SK-N-SH (cell line): ENCODE results near the gene HAT1.

ENCODE experiments used
- EP300 ChIP-seq, 2 experiments: IDR thresholded peaks; 2 replicates each; pipeline versions ENCODE4 v1.4.0 to v1.6.1; 2012; ENCODE audit warnings: borderline replicate concordance in 1 of 2, low read depth in 1 of 2, low read length in 1 of 2
- EZH2phosphoT487 ChIP-seq: fragments of 200-600 bp; sonication (generic); IDR thresholded peaks from 2 replicates; pipeline ENCODE4 v1.6.1; 2017; ENCODE audit warnings: low read depth, mixed run types, mild to moderate bottlenecking, antibody characterized with exemption, moderate library complexity, borderline replicate concordance
- GATA2 ChIP-seq: sonication (generic); formaldehyde crosslinking; IDR thresholded peaks from 2 replicates; pipeline ENCODE4 v1.5.0; 2020; ENCODE audit warnings: mild to moderate bottlenecking, missing genetic modification reagents
- IRF3 ChIP-seq: fragments of 150-350 bp; IDR thresholded peaks from 2 replicates; pipeline ENCODE4 v1.6.1; 2016; ENCODE audit warnings: mild to moderate bottlenecking, low read depth, low read length
- POLR2AphosphoS5 ChIP-seq: IDR thresholded peaks from 2 replicates; pipeline ENCODE4 v1.6.1; 2012; ENCODE audit warnings: low read depth, low read length
- RAD21 ChIP-seq: IDR thresholded peaks from 2 replicates; pipeline ENCODE4 v1.6.1; 2012; ENCODE audit warnings: mild to moderate bottlenecking, low read length
- TCF12 ChIP-seq: IDR thresholded peaks from 2 replicates; pipeline ENCODE4 v1.4.0; 2012
- TF ChIP-seq, protein P1 (sequence below): IDR thresholded peaks from 2 replicates; pipeline ENCODE4 v1.4.0; 2012; ENCODE audit warnings: low read depth, borderline replicate concordance
- TF ChIP-seq, protein P2 (sequence below): fragments of 200-600 bp; sonication (generic); IDR thresholded peaks from 2 replicates; pipeline ENCODE4 v1.6.1; 2017; ENCODE audit warnings: antibody characterized with exemption, mild to moderate bottlenecking, moderate library complexity

DNA sequence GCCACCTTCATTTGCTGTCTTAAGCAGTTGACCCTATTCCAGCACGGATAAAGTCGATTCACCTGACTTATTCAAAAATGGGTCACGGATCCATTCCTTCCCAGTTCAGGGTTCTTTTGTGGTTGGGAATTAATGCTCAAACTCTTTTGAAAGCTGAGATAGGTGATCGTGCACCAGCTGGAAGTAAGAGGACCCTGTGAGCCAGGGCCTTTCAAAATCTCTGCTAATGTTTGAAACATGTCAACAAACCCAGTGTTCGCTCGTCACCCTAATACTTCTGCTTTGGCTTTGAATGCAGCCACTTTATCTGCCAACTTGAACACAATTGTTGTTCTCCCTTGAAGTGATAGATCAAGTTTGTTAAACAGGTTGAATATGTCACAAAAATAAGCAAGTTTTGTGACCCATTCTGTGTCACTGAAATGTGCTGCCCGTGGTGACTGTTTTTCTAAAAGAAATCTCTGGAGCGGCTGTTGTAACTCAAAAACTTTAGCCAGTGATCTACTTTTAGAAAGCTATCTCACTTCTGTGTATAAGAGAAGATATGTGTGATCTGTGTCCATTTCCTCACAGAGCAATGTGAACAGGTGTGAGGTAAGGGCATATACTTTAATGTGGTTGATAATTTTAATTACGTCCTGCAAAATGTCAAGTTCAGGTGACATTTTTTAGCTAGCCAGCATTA is 16.9 kb downstream of the HAT1 start:
- TF ChIP-seq IRF3 (no peak), RAD21 (no peak), GATA2 (no peak), EP300 (IDR thresholded peaks at IDR 0.05; ENCODE audit: borderline replicate concordance in 1 of 2, low read depth in 1 of 2, low read length in 1 of 2) (no peak), TCF12 (no peak), EZH2phosphoT487 (no peak), POLR2AphosphoS5 (no peak)
- TF ChIP-seq, protein P1, sequence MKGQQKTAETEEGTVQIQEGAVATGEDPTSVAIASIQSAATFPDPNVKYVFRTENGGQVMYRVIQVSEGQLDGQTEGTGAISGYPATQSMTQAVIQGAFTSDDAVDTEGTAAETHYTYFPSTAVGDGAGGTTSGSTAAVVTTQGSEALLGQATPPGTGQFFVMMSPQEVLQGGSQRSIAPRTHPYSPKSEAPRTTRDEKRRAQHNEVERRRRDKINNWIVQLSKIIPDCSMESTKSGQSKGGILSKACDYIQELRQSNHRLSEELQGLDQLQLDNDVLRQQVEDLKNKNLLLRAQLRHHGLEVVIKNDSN = no peak
- TF ChIP-seq, protein P2, sequence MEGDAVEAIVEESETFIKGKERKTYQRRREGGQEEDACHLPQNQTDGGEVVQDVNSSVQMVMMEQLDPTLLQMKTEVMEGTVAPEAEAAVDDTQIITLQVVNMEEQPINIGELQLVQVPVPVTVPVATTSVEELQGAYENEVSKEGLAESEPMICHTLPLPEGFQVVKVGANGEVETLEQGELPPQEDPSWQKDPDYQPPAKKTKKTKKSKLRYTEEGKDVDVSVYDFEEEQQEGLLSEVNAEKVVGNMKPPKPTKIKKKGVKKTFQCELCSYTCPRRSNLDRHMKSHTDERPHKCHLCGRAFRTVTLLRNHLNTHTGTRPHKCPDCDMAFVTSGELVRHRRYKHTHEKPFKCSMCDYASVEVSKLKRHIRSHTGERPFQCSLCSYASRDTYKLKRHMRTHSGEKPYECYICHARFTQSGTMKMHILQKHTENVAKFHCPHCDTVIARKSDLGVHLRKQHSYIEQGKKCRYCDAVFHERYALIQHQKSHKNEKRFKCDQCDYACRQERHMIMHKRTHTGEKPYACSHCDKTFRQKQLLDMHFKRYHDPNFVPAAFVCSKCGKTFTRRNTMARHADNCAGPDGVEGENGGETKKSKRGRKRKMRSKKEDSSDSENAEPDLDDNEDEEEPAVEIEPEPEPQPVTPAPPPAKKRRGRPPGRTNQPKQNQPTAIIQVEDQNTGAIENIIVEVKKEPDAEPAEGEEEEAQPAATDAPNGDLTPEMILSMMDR = no peak
